Epidermal melanocyte (primary cell): ENCODE results near the gene RSRP1.

ENCODE experiments used
- DNase-seq: peaks from one replicate; pipeline ENCODE4 v3.0.0; 2011; ENCODE audit warnings: low spot score; ENCODE audit not compliant: insufficient read length

RSRP1 gene

DNA sequence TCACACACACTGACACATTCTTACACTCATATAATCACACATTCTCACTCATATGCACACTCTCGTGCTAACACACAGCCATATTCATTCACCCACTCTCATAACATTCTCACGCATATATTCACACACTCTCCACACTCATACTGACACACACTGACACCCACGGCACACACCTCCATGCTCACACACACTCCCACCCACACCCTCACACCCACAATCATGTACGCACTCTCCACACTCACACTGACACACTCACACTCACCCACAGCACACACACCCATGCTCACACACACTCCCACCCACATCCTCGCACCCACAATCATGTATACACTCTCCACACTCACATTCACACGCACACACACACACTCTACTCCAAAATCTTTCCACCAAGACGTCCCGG lies 53.2 kb downstream of the RSRP1 start:
- DNase-seq: no peak

DNA sequence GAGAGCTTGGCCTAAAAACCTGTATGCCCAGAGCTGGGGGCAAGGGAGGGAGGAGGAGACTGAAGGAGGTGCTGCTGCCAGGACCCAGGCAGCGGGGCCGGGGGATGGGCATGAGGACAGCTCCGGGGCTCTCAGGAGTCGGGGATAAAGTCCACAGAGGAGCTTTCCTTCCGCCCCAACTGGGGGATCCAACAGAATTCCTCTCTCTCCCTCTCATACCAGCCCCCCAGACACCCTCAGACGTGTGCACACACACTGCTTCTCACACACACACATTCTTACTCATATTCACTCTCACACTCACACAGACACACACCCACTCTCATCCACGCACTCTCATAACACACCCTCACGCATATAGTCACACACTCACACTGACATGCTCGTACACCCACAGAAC lies 54.0 kb downstream of the RSRP1 start:
- no peak for DNase-seq
